Activated naive CD8-positive, alpha-beta T cell treated with anti-CD3 and anti-CD28 coated beads, Interleukin-2, amount 50 U/mL, for 24 hours (primary cell): ENCODE results near the gene CYLD.

ENCODE experiments used
- ATAC-seq: fragments of 150-1000 bp; cut with Tn5 transposase; one replicate; pipeline ENCODE4 v1.10.0; 2021
- DNase-seq: peaks from one replicate; pipeline ENCODE4 v3.0.0; 2021
- H3K27ac Mint-ChIP-seq: one replicate; pipeline ENCODE4 v1.8.0; 2021; ENCODE audit warnings: mild to moderate bottlenecking, mixed read lengths
- H3K27me3 Mint-ChIP-seq: one replicate; pipeline ENCODE4 v1.8.0; 2021; ENCODE audit warnings: mixed read lengths
- H3K36me3 Mint-ChIP-seq: one replicate; pipeline ENCODE4 v1.8.0; 2021; ENCODE audit warnings: low read depth, mixed read lengths
- H3K4me1 Mint-ChIP-seq: one replicate; pipeline ENCODE4 v1.8.0; 2021; ENCODE audit warnings: mixed read lengths
- H3K4me3 Mint-ChIP-seq: one replicate; pipeline ENCODE4 v1.8.0; 2021; ENCODE audit warnings: mild to moderate bottlenecking, moderate library complexity, mixed read lengths
- H3K9me3 Mint-ChIP-seq: one replicate; pipeline ENCODE4 v1.8.0; 2021; ENCODE audit warnings: mixed read lengths

CYLD gene

GRCh38 chr16:50767197-50767596, 25.3 kb downstream of the CYLD start:
- no peaks in the 10 kb centered on the region for H3K27me3 Mint-ChIP-seq
- no peak for DNase-seq
- H3K4me3 Mint-ChIP-seq: no peak overlapping the region
- no peak overlapping the region for H3K27ac Mint-ChIP-seq
- H3K36me3 Mint-ChIP-seq: peaks cover 73% of the 10 kb centered on the region
- no peak for ATAC-seq
- peaks cover 7% of the 10 kb centered on the region for H3K9me3 Mint-ChIP-seq
- H3K4me1 Mint-ChIP-seq: peaks cover 93% of the 10 kb centered on the region

- ATAC-seq (peak; percentile 40), DNase-seq (no peak)
- peaks cover 74% of the 10 kb centered on the region for H3K4me1 Mint-ChIP-seq
- H3K36me3 Mint-ChIP-seq: peaks cover 55% of the 10 kb centered on the region
- H3K27me3 Mint-ChIP-seq: no peaks in the 10 kb centered on the region
- H3K9me3 Mint-ChIP-seq: peaks cover 12% of the 10 kb centered on the region
- H3K27ac Mint-ChIP-seq: no peak overlapping the region
- no peak overlapping the region for H3K4me3 Mint-ChIP-seq
Observed at GRCh38 chr16:50771366-50771765, 29.5 kb downstream of the CYLD start.

GRCh38 chr16:50774405-50774804, 32.5 kb downstream of the CYLD start:
- no peak overlapping the region for H3K27ac Mint-ChIP-seq
- no peak for ATAC-seq
- H3K27me3 Mint-ChIP-seq: no peaks in the 10 kb centered on the region
- H3K9me3 Mint-ChIP-seq: peaks cover 10% of the 10 kb centered on the region
- no peak overlapping the region for H3K4me3 Mint-ChIP-seq
- H3K4me1 Mint-ChIP-seq: peaks cover 60% of the 10 kb centered on the region
- peaks cover 39% of the 10 kb centered on the region for H3K36me3 Mint-ChIP-seq
- no peak for DNase-seq

- Mint-ChIP-seq H3K36me3 (peaks cover 38% of the 10 kb centered on the region), H3K4me3 (no peak overlapping the region), H3K27me3 (no peaks in the 10 kb centered on the region), H3K27ac (no peak overlapping the region), H3K4me1 (peaks cover 55% of the 10 kb centered on the region), H3K9me3 (peaks cover 6% of the 10 kb centered on the region)
- ATAC-seq (no peak), DNase-seq (no peak)
Observed at GRCh38 chr16:50774960-50775359, 33.1 kb downstream of the CYLD start.

- DNase-seq (no peak), ATAC-seq (no peak)
- peaks cover 51% of the 10 kb centered on the region for H3K4me1 Mint-ChIP-seq
- H3K27ac Mint-ChIP-seq: no peak overlapping the region
- H3K9me3 Mint-ChIP-seq: peaks cover 6% of the 10 kb centered on the region
- peaks cover 39% of the 10 kb centered on the region for H3K36me3 Mint-ChIP-seq
- no peak overlapping the region for H3K4me3 Mint-ChIP-seq
- H3K27me3 Mint-ChIP-seq: no peaks in the 10 kb centered on the region
Observed at GRCh38 chr16:50776037-50776436, 34.2 kb downstream of the CYLD start.

- H3K27me3 Mint-ChIP-seq: no peaks in the 10 kb centered on the region
- peak overlapping the region; percentile 13 for H3K27ac Mint-ChIP-seq
- H3K9me3 Mint-ChIP-seq: no peaks in the 10 kb centered on the region
- no peak overlapping the region for H3K4me3 Mint-ChIP-seq
- peaks cover 49% of the 10 kb centered on the region for H3K4me1 Mint-ChIP-seq
- DNase-seq (no peak), ATAC-seq (peak; percentile 84)
- peaks cover 44% of the 10 kb centered on the region for H3K36me3 Mint-ChIP-seq
Observed at GRCh38 chr16:50778284-50779163, 36.6 kb downstream of the CYLD start.

- Mint-ChIP-seq H3K4me1 (peaks cover 33% of the 10 kb centered on the region), H3K9me3 (no peaks in the 10 kb centered on the region), H3K36me3 (peaks cover 57% of the 10 kb centered on the region), H3K27ac (peak overlapping the region; percentile 19), H3K4me3 (no peak overlapping the region), H3K27me3 (no peaks in the 10 kb centered on the region)
- ATAC-seq (no peak), DNase-seq (no peak)
Observed at GRCh38 chr16:50781043-50781442, 39.2 kb downstream of the CYLD start.

- Mint-ChIP-seq H3K27ac (no peak overlapping the region), H3K4me1 (peaks cover 33% of the 10 kb centered on the region)
- DNase-seq: no peak
Observed at GRCh38 chr16:50781518-50781917, 39.6 kb downstream of the CYLD start.

GRCh38 chr16:50789757-50790156, 47.9 kb downstream of the CYLD start:
- Mint-ChIP-seq H3K4me3 (no peak overlapping the region), H3K36me3 (peaks cover 57% of the 10 kb centered on the region), H3K9me3 (peaks cover 4% of the 10 kb centered on the region), H3K4me1 (peaks cover 13% of the 10 kb centered on the region), H3K27ac (no peak overlapping the region), H3K27me3 (no peaks in the 10 kb centered on the region)
- no peak for DNase-seq
- no peak for ATAC-seq

More at GRCh38 chr16:50781518-50781917, 39.6 kb downstream of the CYLD start:
- H3K9me3 Mint-ChIP-seq: no peaks in the 10 kb centered on the region
- H3K36me3 Mint-ChIP-seq: peaks cover 61% of the 10 kb centered on the region
- H3K27me3 Mint-ChIP-seq: no peaks in the 10 kb centered on the region
- ATAC-seq: no peak
- no peak overlapping the region for H3K4me3 Mint-ChIP-seq

GRCh38 chr16:50791522-50791921, 49.6 kb downstream of the CYLD start:
- Mint-ChIP-seq H3K27me3 (no peaks in the 10 kb centered on the region), H3K36me3 (peaks cover 61% of the 10 kb centered on the region), H3K27ac (peak overlapping the region; percentile 21), H3K4me1 (peaks cover 11% of the 10 kb centered on the region), H3K4me3 (no peak overlapping the region), H3K9me3 (peaks cover 4% of the 10 kb centered on the region)
- DNase-seq (no peak), ATAC-seq (no peak)

- no peak for DNase-seq
- no peak for ATAC-seq
- H3K27me3 Mint-ChIP-seq: no peaks in the 10 kb centered on the region
- H3K9me3 Mint-ChIP-seq: no peaks in the 10 kb centered on the region
- H3K27ac Mint-ChIP-seq: no peak overlapping the region
- H3K36me3 Mint-ChIP-seq: peaks cover 40% of the 10 kb centered on the region
- peaks cover 1% of the 10 kb centered on the region for H3K4me1 Mint-ChIP-seq
- no peak overlapping the region for H3K4me3 Mint-ChIP-seq
Observed at GRCh38 chr16:50796829-50797228, 54.9 kb downstream of the CYLD start.

GRCh38 chr16:50797456-50797855, 55.6 kb downstream of the CYLD start:
- Mint-ChIP-seq H3K27ac (no peak overlapping the region), H3K4me3 (no peak overlapping the region), H3K4me1 (no peaks in the 10 kb centered on the region), H3K36me3 (peaks cover 39% of the 10 kb centered on the region), H3K9me3 (no peaks in the 10 kb centered on the region), H3K27me3 (no peaks in the 10 kb centered on the region)
- no peak for ATAC-seq
- DNase-seq: no peak

GRCh38 chr16:50800074-50800473, 58.2 kb downstream of the CYLD start:
- Mint-ChIP-seq H3K27me3 (no peaks in the 10 kb centered on the region), H3K4me1 (no peaks in the 10 kb centered on the region), H3K9me3 (no peaks in the 10 kb centered on the region), H3K27ac (peak overlapping the region; percentile 29), H3K36me3 (peaks cover 27% of the 10 kb centered on the region), H3K4me3 (no peak overlapping the region)
- ATAC-seq (no peak), DNase-seq (no peak)

GRCh38 chr16:50801036-50801435, 59.1 kb downstream of the CYLD start:
- no peak overlapping the region for H3K27ac Mint-ChIP-seq
- peaks cover 4% of the 10 kb centered on the region for H3K4me1 Mint-ChIP-seq
- DNase-seq (no peak), ATAC-seq (no peak)
- H3K27me3 Mint-ChIP-seq: no peaks in the 10 kb centered on the region
- no peaks in the 10 kb centered on the region for H3K9me3 Mint-ChIP-seq
- peaks cover 17% of the 10 kb centered on the region for H3K36me3 Mint-ChIP-seq
- H3K4me3 Mint-ChIP-seq: no peak overlapping the region

GRCh38 chr16:50802000-50802399, 60.1 kb downstream of the CYLD start:
- H3K27ac Mint-ChIP-seq: peak overlapping the region; percentile 48
- no peak overlapping the region for H3K4me3 Mint-ChIP-seq
- H3K4me1 Mint-ChIP-seq: peaks cover 7% of the 10 kb centered on the region
- no peaks in the 10 kb centered on the region for H3K9me3 Mint-ChIP-seq
- H3K36me3 Mint-ChIP-seq: peaks cover 10% of the 10 kb centered on the region
- H3K27me3 Mint-ChIP-seq: no peaks in the 10 kb centered on the region
- ATAC-seq (no peak), DNase-seq (no peak)
